ENCODE data around the gene PTPA.
"Not testable (repeated sequence)": the region's sequence is repeated elsewhere in the genome, so short reads cannot be mapped to it uniquely, and the experiment has no call there.

PTPA gene

DNA sequence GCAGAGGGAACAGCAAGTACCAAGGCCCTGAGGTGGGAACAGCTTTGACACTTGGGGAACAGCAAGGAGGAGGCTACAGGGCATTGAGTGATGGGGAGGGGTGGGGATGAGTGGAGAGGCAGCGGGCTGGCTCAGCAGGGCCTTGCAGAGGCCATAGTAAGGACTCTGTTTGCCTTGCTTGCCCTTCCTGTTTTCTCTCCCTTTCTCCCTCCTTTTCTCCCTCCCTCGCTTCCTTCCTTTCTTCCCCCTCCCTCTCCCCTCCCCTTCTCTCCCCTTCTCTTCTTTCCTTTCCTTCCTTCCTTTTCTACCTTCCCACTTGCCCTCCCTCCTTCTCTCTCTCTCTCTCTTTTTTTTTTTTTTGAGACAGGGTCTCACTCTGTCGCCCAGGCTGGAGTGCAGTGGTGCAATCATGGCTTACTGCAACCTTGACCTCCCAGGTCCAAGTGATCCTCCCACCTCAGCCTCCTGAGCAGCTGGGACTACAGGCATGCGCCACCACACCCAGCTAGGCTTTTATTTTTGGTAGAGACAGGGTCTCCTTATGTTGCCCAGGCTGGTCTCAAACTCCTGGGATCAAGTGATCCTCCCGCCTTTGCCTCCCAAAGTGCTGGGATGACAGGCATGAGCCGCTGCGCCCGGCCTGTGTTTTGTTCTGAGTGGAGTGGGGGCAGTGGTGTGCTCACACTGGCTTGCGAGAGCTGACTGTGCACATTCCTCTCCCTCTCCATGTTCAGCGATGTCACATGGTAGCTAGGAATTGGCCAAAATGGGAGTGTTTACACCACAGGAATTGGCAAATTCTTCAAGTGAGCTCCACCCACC is 49.7 kb downstream of the PTPA start:
- no peak for DNase-seq (ENCODE audit: low read depth)

DNA sequence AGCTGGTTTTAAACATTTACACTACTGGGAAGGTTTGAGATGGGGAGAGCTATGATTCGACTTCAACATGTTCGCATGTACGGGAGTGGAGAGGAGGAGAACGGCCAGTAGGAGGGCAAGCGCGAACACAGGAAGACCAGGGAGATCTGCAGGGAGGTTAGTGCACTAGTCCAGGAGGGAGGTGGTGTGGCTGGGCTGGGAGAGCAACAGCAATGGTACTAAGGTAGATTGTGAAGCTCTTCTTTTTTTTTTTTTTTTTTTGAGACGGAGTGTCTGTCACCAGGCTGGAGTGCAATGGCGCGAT is 50.3 kb downstream of the PTPA start:
- DNase-seq (ENCODE audit: low read depth): no peak

DNA sequence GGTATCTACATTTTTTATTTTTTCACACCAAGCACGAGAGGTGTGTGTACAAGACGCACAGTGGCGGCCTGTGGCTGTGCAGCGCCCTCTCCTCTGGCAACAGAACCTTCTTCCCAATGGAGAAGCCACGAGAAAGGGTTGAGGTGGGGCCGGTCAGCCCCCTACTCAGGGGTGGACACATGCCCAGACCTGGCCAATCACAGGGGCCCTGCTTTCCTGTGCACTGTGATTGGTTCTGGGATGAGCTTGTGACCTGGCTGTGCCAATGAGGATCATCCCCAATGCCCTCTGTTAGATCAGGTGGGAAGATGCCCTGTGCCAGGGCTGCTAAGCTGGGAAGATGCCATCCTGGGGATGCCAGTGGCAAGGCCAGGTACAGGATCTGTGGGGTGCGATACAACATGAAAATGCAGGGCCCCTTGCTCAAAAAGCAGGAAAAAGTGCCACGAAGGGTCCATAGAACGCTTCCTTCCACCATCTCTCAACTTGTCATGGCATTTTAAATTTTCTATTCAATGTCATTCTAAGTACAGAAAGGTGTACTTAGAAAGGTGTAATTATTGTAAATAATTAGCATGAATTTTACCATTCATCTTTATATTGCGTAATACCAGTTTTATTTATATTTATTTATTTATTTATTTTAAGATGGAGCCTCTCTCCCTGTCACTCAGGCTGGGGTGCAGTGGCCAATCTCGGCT is 51.4 kb downstream of the PTPA start:
- no peak for DNase-seq (ENCODE audit: low read depth)

DNA sequence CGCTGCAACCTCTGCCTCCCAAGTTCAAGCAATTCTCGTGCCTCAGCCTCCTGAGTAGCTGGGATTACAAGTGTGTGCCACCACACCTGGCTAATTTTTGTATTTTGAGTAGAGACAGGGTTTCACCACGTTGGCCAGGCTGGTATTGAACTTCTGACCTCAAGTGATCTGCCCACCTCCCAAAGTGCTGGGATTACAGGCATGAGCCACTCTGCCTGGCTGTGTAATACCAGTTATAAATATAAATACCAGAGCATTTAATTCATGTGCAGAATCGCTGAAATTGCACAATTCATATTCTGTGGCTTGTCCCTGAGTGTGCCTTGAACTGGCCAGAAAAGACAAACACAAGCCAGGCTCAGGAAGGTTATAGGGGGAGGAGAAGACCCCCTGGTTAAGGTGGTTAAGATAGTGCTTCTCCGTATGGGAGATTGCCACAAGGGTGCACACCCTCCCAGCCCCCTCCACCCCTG is 52.0 kb downstream of the PTPA start:
- DNase-seq (ENCODE audit: low read depth): not testable (repeated sequence)

GRCh38 chr9:129163753-129164152 is 52.5 kb downstream of the PTPA start:
- no peak for DNase-seq (ENCODE audit: low read depth)

GRCh38 chr9:129164246-129164930 is 53.2 kb downstream of the PTPA start:
- DNase-seq (ENCODE audit: low read depth): no peak

DNA sequence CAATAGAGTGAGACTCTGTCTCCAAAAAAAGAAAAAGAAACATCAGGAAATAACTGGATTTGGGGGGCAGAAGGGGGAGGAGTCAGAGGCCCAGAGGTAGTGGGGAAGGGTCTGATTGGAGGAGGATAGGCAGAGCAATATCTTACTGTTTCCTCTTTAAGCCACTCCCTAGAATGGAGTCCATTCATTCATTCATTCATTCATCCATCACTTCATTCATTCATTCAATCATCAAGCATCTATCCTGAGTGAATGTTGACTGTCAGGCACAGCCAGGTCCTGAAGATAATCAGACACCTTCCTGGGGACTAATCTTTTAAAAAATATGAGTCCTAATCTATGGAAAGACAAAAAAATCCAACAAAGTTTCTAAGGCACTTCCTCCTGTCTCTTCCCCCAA is 54.0 kb downstream of the PTPA start:
- DNase-seq (ENCODE audit: low read depth): no peak

DNA sequence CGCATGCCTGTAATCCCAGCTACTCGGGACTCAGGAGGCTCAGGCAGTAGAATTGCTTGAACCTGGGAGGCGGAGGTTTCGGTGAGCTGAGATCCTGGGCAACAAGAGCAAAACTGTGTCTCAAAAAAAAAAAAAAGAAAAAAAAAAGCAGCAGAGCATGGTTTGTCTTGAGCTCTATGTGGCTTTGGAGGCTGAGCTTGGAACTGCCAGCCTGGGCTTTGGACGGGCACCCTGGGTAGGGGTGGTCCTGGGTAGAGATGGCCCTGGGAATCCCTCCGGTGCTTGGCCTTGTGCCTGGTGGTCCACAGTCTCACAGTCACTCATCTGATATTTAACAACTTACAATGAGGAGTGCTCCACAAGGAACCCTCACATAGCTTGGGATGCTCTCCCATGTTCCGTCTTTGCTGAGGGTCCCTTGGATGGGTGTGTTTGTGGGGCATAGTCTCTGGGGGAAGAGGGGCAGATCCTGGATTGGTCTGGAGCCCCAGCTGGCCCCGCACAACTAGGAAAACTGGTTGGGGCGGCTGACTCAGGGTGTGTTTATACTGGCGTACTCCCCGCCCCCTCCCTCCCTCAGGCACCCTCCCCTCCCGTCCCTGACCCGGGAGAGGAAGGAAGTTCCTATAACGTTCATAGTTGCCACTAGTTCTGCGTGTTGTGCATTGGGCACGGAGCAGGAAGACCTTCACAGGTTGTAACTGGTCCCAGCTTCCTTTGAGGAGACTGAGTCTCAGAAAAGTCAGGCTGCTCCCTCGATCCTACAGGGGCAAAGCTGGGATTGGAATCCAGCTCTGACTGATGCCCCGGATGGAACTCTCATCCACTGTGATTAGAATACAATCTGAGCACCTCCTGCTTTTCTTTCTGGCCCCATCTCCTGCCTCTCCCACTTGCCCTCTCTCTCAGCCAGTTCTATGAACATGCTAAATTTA is 55.7 kb downstream of the PTPA start:
- peak; percentile 67 for DNase-seq (ENCODE audit: low read depth)

- no peak for DNase-seq (ENCODE audit: low read depth)
These were observed 59.0 kb downstream of the PTPA start for GRCh38 chr9:129170229-129170628.

DNA sequence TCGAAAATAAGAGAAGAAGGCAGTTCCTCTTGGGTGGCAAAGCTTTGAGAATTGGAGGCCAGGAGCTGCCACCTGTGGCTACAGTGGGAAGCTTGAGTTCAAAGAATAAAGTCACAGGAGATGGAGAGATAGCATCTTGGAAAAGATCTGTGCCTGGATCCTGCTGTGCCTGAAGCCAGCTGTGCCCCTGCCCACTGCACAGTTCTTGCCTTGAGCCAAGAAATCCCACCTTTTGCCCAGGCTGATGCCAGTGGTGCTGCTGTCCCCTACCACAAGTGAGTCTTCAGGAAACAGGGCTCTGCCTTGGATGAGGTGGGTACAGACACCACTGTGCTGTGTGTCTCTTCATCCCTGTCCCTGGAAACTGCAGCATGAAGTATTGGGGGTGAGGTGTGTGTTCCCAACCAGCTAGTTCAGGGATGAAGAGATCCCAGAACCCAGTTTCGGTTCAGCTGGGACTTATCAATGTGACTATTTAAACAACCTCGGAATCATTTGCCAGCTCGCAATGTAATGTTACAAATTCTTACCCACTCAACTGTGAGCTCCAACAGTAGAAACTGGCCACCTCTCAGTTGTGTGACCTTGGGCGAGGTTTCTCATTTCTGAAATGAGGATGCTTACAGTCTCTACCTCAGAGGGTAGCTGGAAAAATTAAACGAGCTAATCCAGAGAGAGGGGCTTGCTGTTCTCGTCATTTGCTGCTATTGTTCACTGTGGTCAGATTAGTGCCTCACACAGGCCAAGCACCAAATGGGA is 61.0 kb downstream of the PTPA start:
- DNase-seq (ENCODE audit: low read depth): no peak

GRCh38 chr9:129172816-129173215 is 61.6 kb downstream of the PTPA start:
- no peak for DNase-seq (ENCODE audit: low read depth)

DNA sequence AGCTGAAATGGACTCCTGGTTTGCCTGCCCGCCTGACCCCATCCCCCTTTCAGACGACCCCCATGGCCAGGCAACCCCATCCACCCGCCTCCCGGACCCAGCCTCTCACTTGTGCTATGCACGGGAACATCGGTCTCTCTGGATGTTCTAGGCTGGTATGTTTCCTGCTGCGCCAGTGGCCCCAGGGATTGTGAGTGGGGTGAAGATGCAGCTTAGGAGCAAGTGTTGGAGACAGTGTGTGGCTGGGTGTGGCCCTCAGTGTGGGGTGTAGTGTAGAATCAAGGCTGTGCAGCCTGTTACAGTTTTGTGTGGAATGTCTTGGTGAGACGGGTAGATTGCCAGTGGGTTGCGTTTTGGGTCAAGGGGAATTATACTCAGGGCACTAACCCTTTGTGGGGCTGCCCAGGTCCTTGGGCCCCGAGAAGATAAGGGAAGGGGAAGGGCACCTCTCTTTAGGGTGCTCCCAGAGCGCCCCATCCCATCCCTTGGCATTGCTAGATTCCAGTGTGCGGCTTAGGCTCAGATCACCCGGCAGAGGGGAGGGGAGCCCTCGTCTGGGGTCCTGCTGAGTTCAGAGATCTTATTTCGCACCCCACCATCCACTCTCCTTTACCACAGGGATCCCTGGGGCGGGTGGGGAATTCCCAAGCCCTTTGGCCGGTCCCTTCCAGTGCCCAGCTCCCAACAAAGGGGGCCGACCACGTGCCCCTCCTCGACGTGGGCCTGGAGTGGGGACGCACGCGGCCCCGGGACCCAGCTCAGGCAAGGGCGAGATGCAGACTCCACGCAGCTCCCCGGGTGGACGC is 62.3 kb downstream of the PTPA start:
- no peak for DNase-seq (ENCODE audit: low read depth)

- DNase-seq (ENCODE audit: low read depth): peak; percentile 84
These were observed 63.0 kb downstream of the PTPA start for GRCh38 chr9:129174102-129174723.

DNA sequence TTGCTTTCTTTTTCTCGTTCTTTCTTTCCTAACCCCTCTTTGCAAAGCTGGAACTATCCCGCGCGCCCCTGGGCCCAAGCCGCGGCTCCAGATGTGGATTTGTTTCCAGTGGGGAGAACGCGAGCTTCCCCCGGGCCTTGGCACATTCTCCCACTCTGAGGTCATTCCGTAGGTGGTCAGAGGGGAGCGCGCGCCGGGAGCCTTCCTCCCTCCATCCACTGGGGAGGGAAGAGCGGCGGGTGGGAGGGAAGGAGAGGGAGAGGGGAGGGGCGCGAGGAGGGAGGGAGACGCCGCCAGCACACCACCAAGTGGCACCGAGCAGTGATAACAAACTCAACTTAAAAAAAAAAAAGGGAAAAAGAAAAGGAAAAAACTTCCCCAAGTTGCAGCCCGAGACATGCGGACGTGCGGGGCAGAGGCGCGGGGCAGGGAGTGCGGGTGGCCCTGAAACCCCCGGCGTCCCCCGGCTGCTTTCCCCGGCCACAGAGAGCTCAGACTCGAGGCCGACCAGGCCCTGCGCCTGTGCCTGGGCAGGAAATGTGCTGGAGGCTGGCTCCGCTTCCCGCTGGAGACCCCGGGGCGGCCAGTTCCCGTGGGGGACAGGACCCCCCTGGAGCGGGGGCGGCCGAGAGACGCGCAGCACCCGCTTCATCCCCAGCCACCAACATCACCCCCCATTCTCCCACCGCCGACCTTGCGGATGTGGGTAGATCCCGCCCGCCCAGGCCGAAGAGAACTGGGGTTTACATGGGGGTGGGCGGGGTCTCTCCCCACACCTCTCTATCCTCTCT is 63.7 kb downstream of the PTPA start:
- DNase-seq (ENCODE audit: low read depth): peak; percentile 88

DNA sequence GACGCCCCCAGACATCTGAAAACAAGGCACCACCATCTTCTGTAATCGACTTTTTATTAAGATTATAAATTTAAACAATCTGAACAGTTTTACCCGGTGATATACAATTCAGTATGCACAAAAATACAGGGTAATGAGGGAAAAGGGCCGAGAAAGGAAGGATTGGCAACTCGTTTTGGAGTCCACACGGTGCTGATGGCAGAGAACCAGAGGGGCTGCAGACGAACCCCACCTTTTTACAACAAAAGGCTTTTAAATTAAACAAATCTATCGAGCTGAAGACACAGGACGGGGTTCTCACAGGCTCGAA is 64.3 kb downstream of the PTPA start:
- no peak for DNase-seq (ENCODE audit: low read depth)

DNA sequence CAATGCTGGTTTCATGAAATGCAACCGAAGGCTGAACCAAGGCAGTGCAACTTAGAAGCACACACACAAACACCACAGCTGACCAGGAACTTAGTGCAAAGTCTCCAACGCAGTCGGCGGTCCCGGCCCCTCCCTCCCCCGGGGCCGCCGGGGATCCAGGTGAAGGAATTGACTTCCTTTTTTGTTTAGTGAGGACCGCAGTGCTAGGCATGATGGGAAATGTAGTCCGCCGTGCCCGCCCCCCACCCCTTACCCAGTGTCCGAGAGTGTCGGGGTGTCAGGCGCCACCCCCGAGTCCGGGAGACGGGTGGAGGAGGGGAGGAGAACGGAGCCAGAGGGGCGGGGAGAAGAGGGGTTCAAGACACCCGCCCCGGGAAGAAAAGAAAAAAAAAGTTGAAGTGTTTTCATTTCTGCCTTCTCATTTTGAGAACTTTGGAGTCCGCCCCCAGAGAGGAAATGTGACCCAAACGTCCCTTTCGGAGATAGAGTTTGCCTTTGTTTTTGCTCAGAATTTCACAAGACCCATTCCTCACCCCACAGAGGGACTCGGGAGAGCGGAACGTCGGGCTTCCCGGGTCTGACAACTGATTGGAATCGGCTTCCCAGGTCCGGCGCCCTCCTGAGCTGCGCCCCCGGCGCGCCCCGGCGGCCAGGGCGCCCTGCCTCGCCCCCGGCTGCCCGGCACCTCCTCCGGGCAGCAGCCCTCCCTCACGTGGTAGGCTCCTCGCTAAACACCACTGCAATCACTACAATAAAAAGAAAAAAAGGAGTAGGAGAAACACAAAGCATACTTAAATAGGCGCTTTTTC is 64.8 kb downstream of the PTPA start:
- peak; percentile 81 for DNase-seq (ENCODE audit: low read depth)

DNA sequence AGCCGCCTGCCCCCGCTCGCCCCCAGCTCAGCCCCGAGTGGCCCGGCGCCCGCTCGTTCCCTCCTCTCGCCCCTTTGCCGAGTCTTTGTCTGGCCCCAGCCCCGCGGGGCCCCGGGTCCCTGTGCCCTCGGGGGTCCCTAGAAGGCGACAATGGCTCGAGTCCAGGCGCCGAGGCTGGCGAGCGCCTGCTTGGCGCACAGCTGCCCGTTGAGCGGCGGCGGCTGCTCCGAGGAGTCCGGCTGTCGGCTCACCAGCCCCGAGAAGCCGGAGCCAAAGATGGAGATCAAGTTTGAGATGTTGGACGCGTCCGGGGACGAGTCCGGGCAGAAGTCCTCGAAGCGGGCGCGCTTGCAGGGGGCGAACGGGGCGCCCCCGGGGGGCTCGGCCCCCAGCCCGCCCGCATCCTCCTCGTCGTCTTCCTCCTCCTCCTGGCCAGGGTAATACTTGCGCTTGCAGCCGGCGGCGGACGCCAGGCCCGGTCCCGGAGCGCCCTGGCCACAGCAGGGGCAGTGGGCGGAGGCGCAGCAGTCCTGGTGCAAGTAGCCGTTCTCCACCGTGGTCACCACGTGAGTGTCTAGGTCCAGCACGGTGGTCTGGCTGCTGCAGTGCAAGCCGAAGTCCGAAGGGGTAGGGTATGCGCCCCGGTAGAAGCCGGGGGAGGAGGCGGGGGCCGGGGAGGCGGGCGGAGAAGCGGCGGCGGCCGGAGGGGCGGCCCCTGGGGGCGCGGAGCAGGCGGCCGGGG is 65.7 kb downstream of the PTPA start:
- DNase-seq (ENCODE audit: low read depth): no peak

- DNase-seq (ENCODE audit: low read depth): no peak
These were observed 66.2 kb downstream of the PTPA start for GRCh38 chr9:129177443-129177790.
